ENCODE results near the gene PGBD1.

DNA sequence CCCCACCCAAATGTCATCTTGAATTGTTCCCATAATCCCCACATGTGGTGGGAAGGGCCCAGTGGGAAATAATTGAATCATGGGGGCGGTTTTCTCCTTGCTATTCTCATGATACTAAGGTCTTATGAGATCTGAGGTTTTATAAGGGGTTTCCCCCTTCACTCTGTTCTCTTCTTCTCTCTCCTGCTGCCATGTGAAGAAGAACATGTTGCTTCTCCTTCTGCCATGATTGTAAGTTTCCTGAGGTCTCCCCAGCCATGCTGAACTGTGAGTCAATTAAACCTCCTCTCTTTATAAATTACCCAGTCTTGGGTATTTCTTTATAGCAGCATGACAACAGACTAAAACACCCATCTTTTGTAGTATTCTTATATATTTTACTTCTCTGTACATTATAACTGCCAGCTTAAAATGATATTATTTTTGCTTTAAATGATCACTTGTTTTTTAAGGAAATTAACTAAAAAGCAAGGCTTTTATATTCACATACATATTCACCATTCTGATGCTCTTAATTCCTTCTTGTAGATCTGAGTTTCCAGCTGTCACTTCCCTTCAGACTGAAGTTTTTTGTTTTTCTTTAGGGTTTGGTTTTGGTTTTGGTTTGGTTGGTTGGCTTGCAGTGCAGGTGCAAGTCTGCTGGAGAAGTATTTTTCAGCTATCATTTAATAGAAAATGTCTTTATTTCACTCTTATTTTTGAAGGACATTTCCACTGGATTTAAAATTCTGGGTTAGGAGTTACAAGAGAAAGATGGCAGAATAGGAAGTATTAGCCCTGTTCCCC is 59.1 kb downstream of the PGBD1 start:
- no peak for TF ChIP-seq CTCF (IDR thresholded peaks at IDR 0.05; ENCODE audit: low read depth, low read length)
- TF ChIP-seq EZH2phosphoT487 (IDR thresholded peaks at IDR 0.05; ENCODE audit: low read depth) = no peak
